IMR-90 (cell line): ENCODE results near the gene KLK14. TPM values are rescaled to one million over a fixed set of nuclear protein-coding genes. Genes with fewer than 3 reads are reported as not detected.

ENCODE experiments used
- ATAC-seq: fragments of 200-7000 bp; cut with Tn5 transposase; 2 replicates; pipeline ENCODE4 v1.9.1; 2020; ENCODE audit warnings: low read depth, mild to moderate bottlenecking, moderate library complexity
- BruUV-seq: library from RNA; stranded (reverse); fragments of 400-500 nt; replicated peaks from 2 replicates; lab custom pipeline; 2021; lab: Mats Ljungman, UMichigan
- CTCF ChIA-PET: fragments of 300-600 bp; formaldehyde crosslinking; extraction: SDS; loops from one replicate; lab custom pipeline; 2021; ENCODE audit warnings: antibody characterized with exemption; lab: Yijun Ruan, JAX
- POLR2A ChIA-PET: fragments of 300-600 bp; sonication (Branson Sonifier 250); formaldehyde crosslinking; loops from one replicate; lab custom pipeline; 2022; ENCODE audit warnings: antibody characterized with exemption; ENCODE audit not compliant: unreplicated experiment; lab: Charles Lee
- DNase-seq: peaks from one replicate; pipeline ENCODE4 v3.0.0; 2013
- H2AFZ ChIP-seq: replicated peaks from 2 replicates; pipeline ENCODE3; 2013; ENCODE audit warnings: low read length, mild to moderate bottlenecking; ENCODE audit not compliant: poor library complexity
- H2AK5ac ChIP-seq: 2 replicates; pipeline ENCODE4 v1.6.1; 2013; ENCODE audit warnings: low read depth, low read length, inconsistent platforms
- H2AK9ac ChIP-seq: replicated peaks from 2 replicates; pipeline ENCODE3; 2013; ENCODE audit warnings: mild to moderate bottlenecking, low read depth, low read length, moderate library complexity; ENCODE audit not compliant: poor library complexity
- H2BK120ac ChIP-seq: 2 replicates; pipeline ENCODE4 v1.6.1; 2013; ENCODE audit warnings: low read depth, low read length, inconsistent platforms
- H2BK15ac ChIP-seq: 3 replicates; pipeline ENCODE4 v1.6.1; 2013; ENCODE audit warnings: low read depth, low read length, inconsistent platforms
- H2BK20ac ChIP-seq: 2 replicates; pipeline ENCODE4 v1.6.1; 2013; ENCODE audit warnings: low read depth, mild to moderate bottlenecking, inconsistent platforms, low read length, moderate library complexity
- H2BK5ac ChIP-seq: 2 replicates; pipeline ENCODE4 v1.6.1; 2013; ENCODE audit warnings: mild to moderate bottlenecking, low read depth, low read length, inconsistent platforms; ENCODE audit not compliant: poor library complexity, severe bottlenecking
- H3K14ac ChIP-seq: replicated peaks from 2 replicates; pipeline ENCODE4 v1.6.1; 2013; ENCODE audit warnings: low read depth, low read length, inconsistent platforms
- H3K18ac ChIP-seq: 2 replicates; pipeline ENCODE4 v1.6.1; 2013; ENCODE audit warnings: low read depth, low read length, control low read depth
- H3K23ac ChIP-seq: 2 replicates; pipeline ENCODE4 v1.6.1; 2013; ENCODE audit warnings: low read depth, low read length, inconsistent platforms
- H3K27ac ChIP-seq: 2 replicates; pipeline ENCODE4 v1.5.1; 2013; ENCODE audit warnings: mild to moderate bottlenecking, control low read depth, low read length; ENCODE audit not compliant: insufficient read depth
- H3K27me3 ChIP-seq: 2 replicates; pipeline ENCODE4 v1.6.1; 2013; ENCODE audit warnings: low read length; ENCODE audit not compliant: control insufficient read depth, insufficient read depth
- H3K36me3 ChIP-seq: 2 replicates; pipeline ENCODE4 v1.6.1; 2013; ENCODE audit warnings: low read length, mixed read lengths; ENCODE audit not compliant: control insufficient read depth, insufficient read depth
- H3K4ac ChIP-seq: 2 replicates; pipeline ENCODE4 v1.6.1; 2013; ENCODE audit warnings: low read depth, low read length, inconsistent platforms
- H3K4me1 ChIP-seq: 2 replicates; pipeline ENCODE4 v1.6.1; 2013; ENCODE audit warnings: low read length, mixed read lengths; ENCODE audit not compliant: control insufficient read depth, insufficient read depth
- H3K4me2 ChIP-seq: 2 replicates; pipeline ENCODE4 v1.6.1; 2013; ENCODE audit warnings: low read depth, mild to moderate bottlenecking, control low read depth, low read length, moderate library complexity
- H3K4me3 ChIP-seq: 2 replicates; pipeline ENCODE4 v1.5.1; 2013; ENCODE audit warnings: low read depth, mild to moderate bottlenecking, control low read depth, low read length, moderate library complexity; ENCODE audit not compliant: insufficient read depth
- H3K56ac ChIP-seq: 2 replicates; pipeline ENCODE4 v1.6.1; 2013; ENCODE audit warnings: low read length, inconsistent platforms; ENCODE audit not compliant: insufficient read depth; ENCODE audit errors: extremely low read depth
- H3K79me1 ChIP-seq, 2 experiments: 2 replicates each; pipeline ENCODE4 v1.6.1; 2013; ENCODE audit warnings: low read length in 2 of 2, inconsistent platforms in 1 of 2, low read depth in 1 of 2
- H3K9ac ChIP-seq: 2 replicates; pipeline ENCODE4 v1.6.1; 2013; ENCODE audit warnings: low read depth, low read length, control low read depth
- H3K9me1 ChIP-seq: 2 replicates; pipeline ENCODE4 v1.6.1; 2013; ENCODE audit warnings: low read length, inconsistent platforms; ENCODE audit not compliant: insufficient read depth
- H3K9me3 ChIP-seq: 2 replicates; pipeline ENCODE4 v1.6.1; 2013; ENCODE audit warnings: low read length; ENCODE audit not compliant: control insufficient read depth, insufficient read depth
- H4K20me1 ChIP-seq: 2 replicates; pipeline ENCODE4 v1.6.1; 2013; ENCODE audit warnings: low read length, inconsistent platforms; ENCODE audit not compliant: insufficient read depth
- H4K5ac ChIP-seq: 2 replicates; pipeline ENCODE4 v1.6.1; 2013; ENCODE audit warnings: mild to moderate bottlenecking, low read depth, low read length, control low read depth
- H4K8ac ChIP-seq, 2 experiments: 2 replicates each; pipeline ENCODE4 v1.6.1; 2013; ENCODE audit warnings: low read depth in 2 of 2, low read length in 2 of 2, control low read depth in 1 of 2, inconsistent platforms in 1 of 2
- H4K91ac ChIP-seq: 2 replicates; pipeline ENCODE4 v1.6.1; 2013; ENCODE audit warnings: low read depth, low read length, inconsistent platforms; ENCODE audit not compliant: insufficient read depth
- CEBPB ChIP-seq: IDR thresholded peaks from 2 replicates; pipeline ENCODE4 v1.6.1; 2012; ENCODE audit warnings: low read depth, low read length, improper control_type of control experiment
- CHD1 ChIP-seq: IDR thresholded peaks from 2 replicates; pipeline ENCODE4 v1.6.1; 2012; ENCODE audit warnings: low read depth, low read length, improper control_type of control experiment
- CTCF ChIP-seq: conservative IDR thresholded peaks from 2 replicates; pipeline ENCODE4 v1.5.1; 2012; ENCODE audit warnings: mild to moderate bottlenecking, low read depth, low read length, improper control_type of control experiment
- ELK1 ChIP-seq: fragments of 150-350 bp; IDR thresholded peaks from 2 replicates; pipeline ENCODE4 v1.6.1; 2016; ENCODE audit warnings: low read depth, mild to moderate bottlenecking, low read length, moderate library complexity, borderline replicate concordance
- FOS ChIP-seq: fragments of 150-350 bp; IDR thresholded peaks from 2 replicates; pipeline ENCODE4 v1.6.1; 2016; ENCODE audit warnings: low read depth, low read length
- MAFK ChIP-seq: IDR thresholded peaks from 2 replicates; pipeline ENCODE4 v1.6.1; 2012; ENCODE audit warnings: low read depth, low read length, improper control_type of control experiment
- MAZ ChIP-seq: IDR thresholded peaks from 2 replicates; pipeline ENCODE4 v1.6.1; 2012; ENCODE audit warnings: low read depth, mild to moderate bottlenecking, low read length, improper control_type of control experiment, moderate library complexity, borderline replicate concordance
- MXI1 ChIP-seq: IDR thresholded peaks from 2 replicates; pipeline ENCODE4 v1.6.1; 2012; ENCODE audit warnings: low read depth, mild to moderate bottlenecking, low read length, moderate library complexity, borderline replicate concordance
- NFE2L2 ChIP-seq: fragments of 150-350 bp; IDR thresholded peaks from 2 replicates; pipeline ENCODE4 v1.6.1; 2016; ENCODE audit warnings: low read depth, mild to moderate bottlenecking, low read length
- POLR2A ChIP-seq: IDR thresholded peaks from 2 replicates; pipeline ENCODE4 v1.6.1; 2012; ENCODE audit warnings: mild to moderate bottlenecking, low read depth, low read length
- RAD21 ChIP-seq: IDR thresholded peaks from 2 replicates; pipeline ENCODE4 v1.6.1; 2012; ENCODE audit warnings: low read length, improper control_type of control experiment
- RCOR1 ChIP-seq: IDR thresholded peaks from 2 replicates; pipeline ENCODE4 v1.6.1; 2012; ENCODE audit warnings: mild to moderate bottlenecking, low read length, improper control_type of control experiment; ENCODE audit not compliant: insufficient replicate concordance
- RFX5 ChIP-seq: IDR thresholded peaks from 2 replicates; pipeline ENCODE4 v1.8.0; 2012; ENCODE audit warnings: low read depth, mild to moderate bottlenecking, low read length, moderate library complexity
- SMC3 ChIP-seq: fragments of 150-350 bp; IDR thresholded peaks from 2 replicates; pipeline ENCODE4 v1.6.1; 2016; ENCODE audit warnings: low read depth, mild to moderate bottlenecking, antibody characterized with exemption, low read length, moderate library complexity
- USF2 ChIP-seq: fragments of 150-350 bp; IDR thresholded peaks from 2 replicates; pipeline ENCODE4 v1.6.1; 2017; ENCODE audit warnings: mild to moderate bottlenecking, antibody characterized with exemption, low read length, low read depth
- WGBS, 2 experiments: methylation state at CpG; one replicate each; pipeline versions ENCODE4 v1.1.5 to v1.1.7; 2013; ENCODE audit warnings: missing lambda C conversion rate in 2 of 2; ENCODE audit not compliant: insufficient read length in 1 of 2; ENCODE audit errors: extremely low coverage in 2 of 2; 5-methylcytosine and 5-hydroxymethylcytosine counted together
- dilution Hi-C: fragments of 300-500 bp; cut with HindIII; formaldehyde crosslinking; loops from one replicate; pipeline ENCODE4 v1.14.3; 2018; ENCODE audit warnings: low sequenced_read_pairs; ENCODE audit not compliant: unreplicated experiment
- in situ Hi-C: fragments of 300-500 bp; cut with MboI; formaldehyde crosslinking; loops from 3 replicates; pipeline ENCODE4 v1.14.3; 2019; ENCODE audit warnings: low sequenced_read_pairs, inconsistent platforms, mixed read lengths
- intact Hi-C: fragments of 100-400 bp; cut with micrococcal nuclease; formaldehyde crosslinking; loops from 2 replicates; pipeline ENCODE4 v1.10.0; 2022
- polyA plus RNA-seq, 3 experiments: library from polyadenylated mRNA; depleted of rRNA; stranded (reverse); fragments of >200 nt; gene quantifications; 2 replicates each; pipeline ENCODE4 v1.2.3, GENCODE V29; 2012; ENCODE audit warnings: low replicate concordance in 1 of 3
- total RNA-seq: library from RNA; depleted of rRNA; stranded (reverse); fragments of >200 nt; gene quantifications from 2 replicates; pipeline ENCODE4 v1.2.3, GENCODE V29; 2012

KLK14 gene
- total and polyA plus RNA-seq, 2 of the 4 experiments (the other 2 are of a cell fraction) = not detected

- ChIA-PET CTCF (no interaction called here), POLR2A (no interaction called here)
- Histone ChIP-seq H4K20me1 (no peaks in the 10 kb centered on the region), H3K36me3 (no peaks in the 10 kb centered on the region), H3K27ac (no peak overlapping the region), H3K4me3 (no peak overlapping the region), H2BK5ac (no peak overlapping the region), H3K9ac (no peak overlapping the region), H2AK5ac (no peak overlapping the region), H2BK20ac (no peak overlapping the region), H3K9me3 (peaks cover 8% of the 10 kb centered on the region; the same call in 1 of the 2 replicates), H3K9me1 (no peaks in the 10 kb centered on the region), H3K23ac (no peak overlapping the region), H3K18ac (no peak overlapping the region), H3K4me1 (no peaks in the 10 kb centered on the region), H3K79me1 (no peaks in the 10 kb centered on the region), H2AFZ (no peak overlapping the region), H4K5ac (no peak overlapping the region), H3K14ac (no peak overlapping the region), H2AK9ac (no peak overlapping the region), H3K4me2 (no peak overlapping the region), H4K8ac (no peak overlapping the region), H2BK15ac (no peak overlapping the region), H3K4ac (no peak overlapping the region), H4K91ac (no peak overlapping the region), H3K56ac (no peak overlapping the region), H3K27me3 (no peaks in the 10 kb centered on the region), H2BK120ac (no peak overlapping the region)
- no peak for DNase-seq
- TF ChIP-seq POLR2A (no peak), USF2 (no peak), RFX5 (no peak), MXI1 (no peak), CTCF (no peak), MAFK (no peak), CEBPB (no peak), SMC3 (no peak), FOS (no peak), RCOR1 (no peak), ELK1 (no peak), CHD1 (no peak), MAZ (no peak), NFE2L2 (no peak), RAD21 (no peak)
- no TSS peak for BruUV-seq
- no peak for ATAC-seq
- WGBS, 2 experiments = no CpG with 5 or more reads among the region's 2 CpGs
- in situ Hi-C loops = loop anchor here (10.0 kb wide), 1 partner anchor 145 kb away; no protein-coding TSS in a partner anchor
- dilution Hi-C loops = no loop called here
- intact Hi-C loops = no loop called here
Measured at GRCh38 chr19:51029718-51030117, 53.0 kb downstream of the KLK14 start.
